Mucosa of descending colon (tissue), 3 donors: ENCODE results near the gene NUMB. TPM values are rescaled to one million over a fixed set of nuclear protein-coding genes. Genes with fewer than 3 reads are reported as not detected.

Source experiments
- ATAC-seq: fragments of 200-7000 bp; cut with Tn5 transposase; one replicate; pipeline ENCODE4 v1.9.1; 2020; ENCODE audit warnings: mild to moderate bottlenecking, moderate library complexity
- DNase-seq, 3 donors: peaks; one replicate each; pipeline ENCODE4 v3.0.0-alpha.2; 2020
- H3K36me3 ChIP-seq: fragments of 200-600 bp; one replicate; pipeline ENCODE4 v1.8.0; 2021; ENCODE audit warnings: low read depth, mild to moderate bottlenecking
- H3K4me1 ChIP-seq: fragments of 200-600 bp; one replicate; pipeline ENCODE4 v1.8.0; 2021; ENCODE audit warnings: low read depth, mild to moderate bottlenecking
- H3K4me3 ChIP-seq: fragments of 200-600 bp; one replicate; pipeline ENCODE4 v1.8.0; 2021; ENCODE audit warnings: mild to moderate bottlenecking
- H3K9me3 ChIP-seq: fragments of 200-600 bp; one replicate; pipeline ENCODE4 v1.8.0; 2021; ENCODE audit warnings: mild to moderate bottlenecking
- CTCF ChIP-seq: fragments of 200-600 bp; IDR thresholded peaks from one replicate; pipeline ENCODE4 v1.8.0; 2022; ENCODE audit warnings: antibody characterized with exemption, mild to moderate bottlenecking
- intact Hi-C, 2 donors: fragments of 100-400 bp; cut with DNase I in 1 of 2; cut with micrococcal nuclease in 1 of 2; formaldehyde crosslinking; loops; one replicate each; pipeline versions ENCODE4 v1.11.0 to v1.11.1; 2022; cut with DNase I, micrococcal nuclease
- total RNA-seq, 3 donors: library from RNA; stranded (reverse); fragmentation: NEBNext Ultra II Directional in 2 of 3; extraction: Animal tissue kit (Norgen Biotek cat#: 25700) in 2 of 3; gene quantifications; one replicate each; pipeline versions ENCODE4 v1.2.1 to v1.2.4, GENCODE V29; 2021 to 2023
- donor health status: DM: no; HTN: no; CAD: no; lungs with moderate emphysema.
- donor health status: DM: no; HTN: no; CAD: no.
- donor health status: DM: no; HTN: yes; CAD: no.

Gene NUMB
- total RNA-seq, 3 donors from 2014 or later: 98.5 to 115 (median 112) TPM

GRCh38 chr14:73230051-73230450 is 228.3 kb downstream of the NUMB start:
- no peaks in the 10 kb centered on the region for H3K4me1 ChIP-seq
- ATAC-seq (no peak), DNase-seq (no peak)
- no peaks in the 10 kb centered on the region for H3K36me3 ChIP-seq
- TF ChIP-seq CTCF: no peak
- no peaks in the 10 kb centered on the region for H3K9me3 ChIP-seq
- H3K4me3 ChIP-seq: no peak overlapping the region
- intact Hi-C loops: no loop called here

DNA sequence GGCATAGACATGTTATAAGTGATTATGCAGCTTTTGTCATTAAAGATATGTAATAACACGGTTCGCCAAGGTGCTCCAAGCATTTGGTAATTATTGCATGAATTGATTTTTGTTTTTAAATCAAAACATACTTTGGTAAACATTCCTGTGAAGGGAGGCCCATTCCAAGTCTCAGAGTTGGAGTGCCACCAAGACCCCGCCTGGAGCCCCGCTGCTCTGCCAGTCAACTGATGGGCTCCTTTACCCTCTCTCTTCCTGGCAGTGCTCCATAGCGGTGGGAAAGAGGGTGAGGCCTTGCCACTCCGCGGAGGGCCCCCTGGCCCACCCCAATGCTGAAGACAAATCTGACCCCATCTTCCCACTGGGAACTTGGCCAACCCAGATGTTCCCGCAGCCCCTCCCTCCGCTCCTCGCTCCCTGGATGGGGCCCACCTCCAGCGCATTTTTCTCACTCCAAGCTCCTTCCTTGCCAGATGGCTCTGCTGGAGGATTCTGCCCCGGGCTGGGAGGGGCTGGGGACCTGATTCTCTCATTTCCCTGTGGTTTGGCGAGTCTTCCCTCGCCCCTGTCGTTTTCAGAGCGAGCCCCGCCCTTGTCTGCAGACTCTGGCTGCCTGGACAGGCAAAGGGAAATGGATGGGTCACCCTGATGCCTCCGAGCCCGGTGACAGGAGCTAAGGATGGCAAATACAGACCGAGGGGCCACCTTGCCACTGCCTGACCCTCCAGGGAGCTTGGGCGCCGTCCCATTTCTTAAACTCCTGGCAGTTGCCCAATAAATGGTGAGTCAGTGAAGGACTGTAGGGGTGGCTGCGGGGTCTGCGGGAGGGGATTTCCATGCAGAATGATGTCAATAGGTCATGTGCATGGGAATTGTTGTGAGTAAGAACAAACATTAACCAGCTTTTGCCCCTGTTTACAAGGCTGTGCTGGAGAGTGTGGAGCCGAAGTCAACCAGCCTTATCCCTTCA is 230.2 kb downstream of the NUMB start:
- H3K4me3 ChIP-seq: no peak overlapping the region
- no peaks in the 10 kb centered on the region for H3K4me1 ChIP-seq
- ATAC-seq (peak; percentile 28), DNase-seq (no peak)
- no peaks in the 10 kb centered on the region for H3K9me3 ChIP-seq
- intact Hi-C loops: no loop called here
- H3K36me3 ChIP-seq: no peaks in the 10 kb centered on the region
- no peak for TF ChIP-seq CTCF

DNA sequence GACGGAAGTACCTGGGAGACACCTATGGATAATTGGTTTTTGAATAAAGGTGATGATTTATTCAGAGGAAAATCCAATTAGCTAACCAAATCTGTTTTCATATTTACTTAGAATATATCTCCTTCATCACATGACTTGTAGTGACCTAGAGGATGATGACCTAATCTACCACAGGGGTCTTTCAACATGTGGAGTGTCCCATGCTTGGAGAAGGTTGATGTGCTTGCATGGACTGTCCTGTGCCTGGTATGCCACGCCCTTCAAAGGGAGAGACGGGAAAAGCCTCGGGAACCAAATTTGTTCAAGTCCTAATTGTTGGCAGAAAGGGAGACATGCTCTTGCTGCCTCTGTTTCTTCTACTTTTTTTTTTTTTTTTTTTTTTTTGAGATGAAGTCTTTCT is 232.8 kb downstream of the NUMB start:
- Histone ChIP-seq H3K4me1 (no peaks in the 10 kb centered on the region), H3K4me3 (no peak overlapping the region), H3K36me3 (no peaks in the 10 kb centered on the region), H3K9me3 (no peaks in the 10 kb centered on the region)
- DNase-seq (no peak), ATAC-seq (no peak)
- no peak for TF ChIP-seq CTCF
- intact Hi-C loops: no loop called here

Other genes with a start within 250 kb of the NUMB start
- gene PAPLN, start 221.0 kb downstream of the NUMB start, total RNA-seq: 10 to 100 TPM in 1 of 3 donors, 1 to 10 TPM in 2; 4.9 to 22.5 (median 5.6) TPM
- 10 to 100 TPM in 2 of 3 donors, 1 to 10 TPM in 1; 7.9 to 11.7 (median 10.1) TPM for gene RIOX1, start 32.4 kb upstream of the NUMB start, total RNA-seq
- 1 to 10 TPM; 6.6 to 8.7 (median 8.3) TPM for gene ACOT1, start 78.6 kb upstream of the NUMB start, total RNA-seq
- gene HEATR4, start 100.4 kb upstream of the NUMB start, total RNA-seq: 1 to 10 TPM in 1 of 3 donors, under 1 TPM in 2; 0.58 to 1.7 (median 0.92) TPM
- 10 to 100 TPM; 18.8 to 60.7 (median 50.0) TPM for gene ACOT2, start 110.7 kb upstream of the NUMB start, total RNA-seq
- 1 to 10 TPM; 1.6 to 4.6 (median 3.1) TPM for gene ACOT4, start 133.3 kb upstream of the NUMB start, total RNA-seq
- not detected for gene ACOT6, start 154.0 kb upstream of the NUMB start, total RNA-seq
- 10 to 100 TPM in 1 of 3 donors, 1 to 10 TPM in 2; 7.0 to 18.9 (median 7.6) TPM for gene DNAL1, start 186.4 kb upstream of the NUMB start, total RNA-seq